HG03066 (cell line): ENCODE data around the gene ABTB2.

Experiments used
- ATAC-seq: cut with Tn5 transposase; IDR thresholded peaks from one replicate; pipeline ENCODE4 v1.9.1; 2021; ENCODE audit warnings: low read depth; ENCODE audit not compliant: unreplicated experiment

Gene ABTB2

DNA sequence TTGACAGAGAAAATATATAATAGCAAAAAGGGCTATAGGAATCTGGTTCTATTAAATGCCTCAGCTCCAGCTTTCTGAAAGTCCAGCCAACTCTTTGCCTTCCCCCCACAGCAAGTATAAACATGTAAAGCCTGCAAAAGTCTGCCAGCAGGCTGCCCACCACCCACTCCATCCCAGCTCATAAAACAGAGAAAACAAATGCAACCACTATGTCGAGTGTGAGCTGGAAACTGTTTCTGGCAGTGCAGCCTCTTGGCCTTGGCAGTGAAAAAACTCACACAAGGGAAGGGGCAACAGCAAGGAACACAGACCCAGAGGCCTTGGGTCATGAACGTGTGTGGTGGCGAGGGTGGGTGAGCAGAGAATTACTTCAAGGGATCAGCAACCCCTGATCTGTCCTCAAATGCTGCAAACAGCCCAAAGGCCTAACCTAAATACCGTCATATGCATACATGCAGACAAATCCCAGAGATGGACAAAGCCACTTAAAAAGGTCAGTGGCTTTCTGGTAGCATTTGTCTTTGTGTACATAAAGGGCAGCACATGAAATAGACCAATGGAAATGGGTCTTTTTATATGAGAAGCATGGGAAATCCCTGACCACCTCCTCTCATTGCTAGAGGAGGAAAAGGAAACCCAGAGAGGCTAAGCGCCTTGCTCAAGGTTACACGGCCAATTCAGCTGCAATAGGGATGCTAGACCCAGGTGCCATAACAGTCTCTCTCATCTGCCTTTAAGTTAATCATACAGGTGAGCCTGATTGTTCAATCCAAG lies 177.6 kb downstream of the ABTB2 start:
- ATAC-seq: no peak

DNA sequence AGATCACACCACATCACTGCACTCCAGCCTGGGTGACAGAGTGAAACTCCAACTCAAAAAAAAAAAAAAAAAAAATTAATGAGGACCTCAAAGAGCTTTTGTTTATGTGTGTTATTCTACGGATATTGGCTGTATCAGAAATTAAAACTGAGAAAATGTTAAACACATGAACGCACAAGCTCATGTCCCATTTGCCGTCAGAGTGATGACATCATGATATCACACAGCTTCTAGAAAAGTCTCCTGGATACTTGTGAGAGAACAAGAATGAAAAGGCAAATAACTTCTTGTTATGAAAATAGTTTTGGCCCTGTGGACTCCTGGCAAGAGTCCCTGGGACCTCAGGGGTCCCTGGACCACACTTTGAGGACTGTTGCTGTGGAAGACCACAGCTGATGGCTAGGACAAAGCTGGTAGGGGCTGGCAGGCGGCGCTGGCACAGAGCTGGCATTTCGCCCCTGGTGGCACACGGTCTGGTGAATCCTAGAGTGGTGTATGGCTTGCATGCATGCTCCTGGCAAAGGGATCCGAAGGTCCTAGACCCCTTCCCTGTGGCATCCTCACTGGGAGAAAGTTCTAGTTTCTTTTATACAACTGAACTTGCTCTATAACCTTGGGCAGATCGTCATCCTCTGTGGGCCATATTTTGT lies 178.7 kb downstream of the ABTB2 start:
- ATAC-seq: no peak

DNA sequence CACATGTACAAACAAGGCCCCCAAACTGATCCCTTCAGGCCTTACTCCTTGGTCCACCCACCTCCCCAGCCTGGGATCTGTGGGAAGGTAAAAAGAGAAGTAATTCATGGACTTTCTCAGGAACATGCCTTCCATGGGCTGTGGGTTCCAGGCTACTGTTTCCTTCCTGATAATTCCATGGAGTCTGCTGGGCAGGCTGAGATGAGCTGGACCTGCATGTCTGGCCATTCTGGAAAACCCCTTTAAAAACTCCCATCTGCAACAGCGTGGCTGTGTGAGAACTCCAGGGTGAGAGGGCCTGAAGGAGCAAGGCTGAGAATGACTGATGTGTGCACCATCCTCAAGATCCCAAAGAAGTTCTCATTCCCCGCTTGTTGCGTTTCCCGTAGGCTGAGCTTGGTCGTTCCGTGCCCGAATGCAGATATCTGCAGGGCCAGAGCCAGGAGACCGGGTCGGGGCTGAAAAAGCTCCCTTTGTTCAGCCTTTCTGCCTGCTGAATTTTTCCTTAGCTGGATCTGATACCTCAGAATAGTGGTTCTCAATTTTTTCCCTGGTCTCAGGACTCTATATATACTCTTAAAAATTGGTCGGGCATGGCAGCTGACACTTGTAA lies 179.5 kb downstream of the ABTB2 start:
- no peak for ATAC-seq

DNA sequence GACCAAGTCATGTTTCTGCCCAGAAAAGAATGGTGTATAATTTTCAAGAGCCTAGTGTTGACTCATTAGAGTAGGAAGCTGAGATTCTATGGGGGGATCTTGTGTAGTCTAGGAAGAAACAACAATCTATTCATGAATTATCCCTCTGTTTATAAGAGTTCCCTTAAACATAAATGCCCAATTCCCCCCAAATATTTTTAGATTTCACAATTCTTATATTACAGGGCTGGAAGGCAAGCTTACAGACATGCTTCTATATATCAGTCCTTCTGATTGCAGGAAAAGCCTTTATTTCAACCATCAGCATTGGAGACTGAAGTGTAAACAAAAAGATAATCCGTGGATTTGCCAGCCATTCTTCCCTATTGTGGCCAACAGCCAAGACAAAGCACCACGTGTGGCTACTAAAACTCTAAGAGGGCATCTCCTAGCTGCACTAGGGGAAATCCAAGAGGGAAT lies 181.0 kb downstream of the ABTB2 start:
- ATAC-seq: no peak

DNA sequence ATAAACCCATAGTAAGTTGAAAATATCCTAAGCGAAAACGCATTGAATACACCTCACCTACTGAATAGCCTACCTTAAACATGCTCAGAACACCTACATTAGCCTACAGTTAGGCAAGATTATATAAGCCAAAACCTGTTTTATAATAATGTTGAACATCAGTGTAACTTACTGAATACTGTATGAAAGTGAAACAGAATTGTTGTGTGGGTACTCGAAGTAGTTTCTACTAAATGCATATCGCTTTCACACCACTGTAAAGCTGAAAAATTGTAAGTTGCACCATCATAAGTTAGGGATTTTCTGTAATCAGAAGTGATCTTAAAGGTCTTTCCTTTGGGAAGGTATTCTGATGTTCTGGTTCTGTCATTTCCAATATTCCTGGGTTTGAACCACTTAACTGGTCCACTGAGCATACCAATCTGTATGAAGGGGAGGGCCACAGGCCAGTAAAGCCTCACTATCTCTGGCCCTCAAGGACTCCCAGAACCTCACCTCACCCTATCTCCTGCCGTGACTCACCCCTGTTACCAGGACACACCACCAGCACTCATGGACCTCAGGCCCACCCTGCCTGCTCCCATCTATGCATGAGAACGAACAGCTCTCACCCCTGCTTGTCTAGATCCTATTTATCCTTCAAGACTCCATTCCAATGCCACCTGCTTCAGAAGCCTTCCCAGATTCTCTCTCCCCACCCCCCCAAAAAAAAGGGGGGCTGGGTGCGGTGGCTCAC lies 182.4 kb downstream of the ABTB2 start:
- no peak for ATAC-seq

DNA sequence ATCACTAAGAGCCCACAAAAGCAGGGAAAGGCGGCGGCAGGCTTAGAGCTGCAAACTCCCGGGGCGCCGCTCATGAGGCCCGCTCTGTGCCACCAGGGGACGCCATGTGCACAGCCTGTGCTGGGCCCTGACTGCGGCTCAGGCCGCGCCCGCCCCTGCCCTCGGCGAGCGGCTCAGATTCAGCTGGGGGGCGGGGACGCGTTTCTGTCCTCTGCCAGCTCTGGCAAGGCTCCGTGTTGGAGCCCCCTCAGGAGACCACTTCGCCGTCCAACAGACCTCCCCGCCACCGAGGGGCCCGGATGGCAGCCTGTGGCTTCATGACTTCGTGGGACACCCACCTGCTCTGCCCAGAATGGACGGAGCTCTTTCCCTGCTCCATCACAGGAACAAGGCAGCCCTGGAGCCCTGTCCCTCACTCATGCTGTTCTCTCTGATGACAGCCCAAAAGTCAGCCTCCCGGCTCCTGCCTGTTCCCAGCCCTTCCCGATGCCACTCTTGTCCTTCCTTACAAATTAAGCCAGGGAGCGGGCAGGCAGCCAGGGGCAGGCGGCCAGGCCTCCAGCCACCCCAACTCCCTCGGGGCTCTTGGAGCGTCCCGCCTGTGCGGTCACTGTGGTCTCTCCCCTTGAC lies 183.3 kb downstream of the ABTB2 start:
- ATAC-seq: peak; percentile 87

DNA sequence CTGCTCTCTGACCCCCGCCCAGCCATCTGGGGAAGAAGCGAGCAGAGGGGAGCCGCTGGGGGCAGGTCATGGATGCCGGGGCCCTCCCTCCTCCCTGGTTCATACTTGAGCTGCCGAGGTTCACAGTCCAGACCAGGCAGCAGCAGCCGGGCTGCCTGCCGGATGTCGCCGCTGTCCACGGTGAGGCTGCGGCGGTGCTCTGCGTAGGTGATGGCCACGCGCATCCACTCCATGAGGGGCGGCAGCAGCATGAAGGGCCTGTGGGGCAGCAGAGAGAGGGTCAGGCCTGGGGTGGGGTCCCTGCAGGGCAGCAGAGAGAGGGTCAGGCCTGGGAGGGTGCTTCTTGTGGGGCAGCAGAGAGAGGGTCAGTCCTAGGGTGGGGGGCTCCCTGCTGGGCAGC lies 184.8 kb downstream of the ABTB2 start:
- no peak for ATAC-seq

DNA sequence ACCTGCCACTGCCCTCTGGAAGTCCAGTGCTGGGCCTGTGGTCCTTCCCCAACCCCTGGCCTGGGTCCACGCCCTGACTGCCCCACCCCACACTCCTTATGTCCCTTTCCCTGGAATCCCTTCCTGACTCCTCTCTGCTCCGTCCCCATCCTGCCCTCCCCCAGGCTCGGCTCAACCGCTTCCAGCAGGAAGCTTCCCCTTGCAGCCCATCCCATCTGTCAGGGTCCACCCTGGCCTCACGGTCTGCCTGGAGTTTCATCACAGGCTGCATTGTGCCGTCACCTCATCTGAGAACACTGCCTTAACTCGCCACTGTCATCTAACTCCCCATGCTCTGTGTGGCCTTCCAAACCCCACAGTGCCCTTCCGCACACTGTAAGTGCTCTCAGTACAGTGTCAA lies 188.1 kb downstream of the ABTB2 start:
- ATAC-seq: no peak

DNA sequence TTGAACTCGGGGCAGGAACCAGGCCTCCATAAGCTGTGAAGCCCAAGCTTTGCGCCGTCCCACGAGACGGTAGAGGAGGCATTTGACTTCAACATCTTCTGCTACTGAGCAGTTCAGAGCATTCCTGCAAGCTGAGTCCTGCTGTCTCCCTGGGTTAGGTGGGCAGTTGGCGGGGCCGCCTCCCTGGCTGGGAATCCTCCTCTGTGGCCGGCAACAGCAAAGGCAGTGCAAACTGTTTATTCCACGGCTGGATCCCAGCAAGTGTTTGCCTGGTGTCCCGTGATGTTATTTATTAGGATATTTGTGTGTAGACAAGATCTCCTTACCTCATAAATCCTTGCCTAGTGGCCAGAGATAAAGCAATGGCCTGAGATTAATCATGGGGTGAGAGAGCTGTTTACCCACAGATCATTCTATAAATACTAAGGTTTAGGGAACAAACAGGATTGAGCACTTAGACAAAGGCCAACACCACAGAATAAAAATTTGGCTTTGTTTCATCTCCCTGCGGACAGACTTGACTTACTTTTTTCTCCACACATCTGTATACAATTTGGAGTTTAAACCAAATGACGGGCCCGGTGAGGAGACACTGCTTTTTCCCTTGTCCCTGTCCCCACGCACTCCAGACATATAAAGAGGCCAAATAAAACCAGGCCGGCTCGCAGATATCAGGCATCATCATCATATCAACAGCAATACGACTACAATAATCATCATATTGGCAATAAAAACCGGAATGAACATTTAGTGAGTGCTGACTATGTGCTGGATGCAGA lies 189.0 kb downstream of the ABTB2 start:
- ATAC-seq: no peak

DNA sequence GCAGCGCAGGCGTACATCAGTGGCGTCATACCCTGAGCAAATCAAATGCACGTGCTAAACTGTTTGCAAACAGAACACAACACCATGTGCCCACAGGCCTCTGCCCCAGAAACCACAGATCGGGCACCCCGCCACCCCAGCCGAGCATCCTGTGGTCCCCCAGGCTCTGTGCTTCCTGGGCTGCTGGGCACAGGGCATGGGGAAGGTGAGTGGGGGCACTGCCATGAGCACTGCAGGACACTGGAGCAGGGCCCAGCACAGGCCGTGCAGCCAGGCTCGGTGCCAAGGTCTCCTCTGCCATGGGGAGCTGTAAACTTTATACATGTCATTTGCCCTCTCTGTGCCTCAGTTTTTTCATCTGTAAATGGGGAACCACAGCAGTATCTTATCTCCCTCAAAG lies 189.8 kb downstream of the ABTB2 start:
- no peak for ATAC-seq

DNA sequence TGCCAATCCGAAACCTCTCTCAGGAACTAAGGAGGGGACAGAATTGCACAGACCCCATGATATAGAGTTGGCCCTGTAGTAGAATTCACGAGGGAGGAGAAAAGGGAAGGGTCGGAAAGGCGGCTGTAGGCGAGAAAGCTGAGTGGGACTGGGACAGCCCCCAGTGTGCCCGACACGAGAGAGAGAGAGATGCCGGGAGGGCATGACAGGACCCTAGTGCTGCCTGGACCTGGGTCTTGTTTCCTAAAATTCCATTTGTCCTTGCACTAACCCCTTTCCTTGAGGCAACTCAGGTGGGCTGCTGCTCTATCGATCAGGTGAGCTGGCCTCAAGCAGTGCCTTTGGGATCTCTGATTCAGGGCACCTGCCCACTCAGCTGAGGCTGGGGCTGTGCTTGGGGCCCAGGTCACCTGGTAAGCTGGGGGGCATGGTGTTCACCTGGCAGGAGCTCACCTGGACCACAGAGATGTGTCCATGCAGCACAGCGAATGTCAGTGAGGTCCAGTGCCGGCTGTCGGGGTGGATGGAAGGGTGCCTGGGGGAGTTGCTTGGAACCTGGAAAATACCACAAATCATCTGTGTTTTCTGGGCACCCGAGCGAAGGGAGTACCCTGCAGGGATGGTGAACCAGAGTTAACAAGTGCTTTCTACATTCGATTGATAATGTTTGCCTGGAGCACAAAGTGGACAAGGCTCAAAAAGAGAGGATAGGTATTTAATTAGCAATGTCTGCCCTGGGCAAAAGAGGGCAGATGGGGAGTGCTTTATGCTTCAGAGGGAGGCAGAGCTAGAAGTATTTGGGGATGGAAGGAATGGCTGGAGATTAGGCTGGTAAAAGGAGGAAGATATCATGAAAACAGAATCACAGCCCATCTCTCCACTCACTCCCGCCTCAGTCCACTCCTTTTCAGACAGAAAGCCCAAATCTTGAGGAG lies 190.7 kb downstream of the ABTB2 start:
- no peak for ATAC-seq

DNA sequence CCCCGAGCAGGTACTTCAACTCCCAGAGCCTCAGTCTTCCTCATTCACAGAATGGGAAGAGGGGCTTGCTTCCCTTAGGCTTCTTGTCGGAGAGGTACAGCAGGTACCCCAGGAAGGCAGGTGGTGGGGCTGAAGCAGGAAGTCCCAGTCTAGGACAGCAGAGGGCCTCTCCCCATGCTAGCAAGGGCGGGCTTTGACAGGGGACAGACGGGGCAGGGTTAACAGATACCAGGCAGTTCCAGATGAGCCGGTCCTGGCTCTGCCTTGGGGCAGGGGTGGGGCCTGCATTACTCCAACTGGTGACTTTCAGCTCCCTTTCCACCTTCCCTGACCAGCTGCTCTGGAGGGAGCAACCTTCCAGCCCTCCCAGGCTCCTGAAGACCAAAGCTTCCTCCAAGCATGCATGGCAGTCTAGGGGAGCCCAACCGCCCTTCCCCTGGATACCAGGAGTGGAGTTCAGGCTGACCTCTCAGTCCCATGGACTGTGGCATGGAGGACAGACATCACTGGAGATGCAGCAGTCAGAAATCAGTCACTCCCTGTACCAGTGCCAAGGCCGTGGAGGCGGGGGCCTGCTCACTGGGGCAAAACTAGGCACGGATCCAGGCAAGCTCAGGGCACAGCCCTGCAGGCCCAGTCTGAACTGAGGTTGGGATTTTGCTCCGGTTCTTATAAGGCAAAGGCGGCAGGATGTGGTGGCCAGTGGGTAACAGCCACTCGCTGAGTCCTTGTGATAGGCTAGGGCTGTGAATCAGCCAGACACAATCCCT lies 191.8 kb downstream of the ABTB2 start:
- no peak for ATAC-seq

DNA sequence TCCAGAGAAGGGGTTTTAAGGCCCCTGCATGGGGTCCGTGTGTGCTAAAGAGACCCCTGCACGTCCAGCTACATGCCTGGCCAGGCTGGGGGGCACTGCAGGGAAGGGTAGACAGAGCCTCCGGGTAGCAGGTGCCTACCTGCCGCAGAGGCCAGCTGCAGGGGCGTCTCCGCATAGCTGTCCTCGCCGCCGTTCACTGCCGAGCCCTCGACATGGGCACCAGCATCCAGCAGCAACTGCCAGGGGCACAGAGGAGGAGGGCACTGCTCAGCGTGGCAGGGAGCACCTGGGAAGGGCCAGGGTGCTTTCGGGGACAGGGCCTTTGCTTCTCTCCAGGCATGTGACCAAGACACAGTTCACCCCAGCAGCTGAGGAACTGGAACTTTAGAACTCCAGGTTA lies 192.7 kb downstream of the ABTB2 start:
- ATAC-seq: no peak

DNA sequence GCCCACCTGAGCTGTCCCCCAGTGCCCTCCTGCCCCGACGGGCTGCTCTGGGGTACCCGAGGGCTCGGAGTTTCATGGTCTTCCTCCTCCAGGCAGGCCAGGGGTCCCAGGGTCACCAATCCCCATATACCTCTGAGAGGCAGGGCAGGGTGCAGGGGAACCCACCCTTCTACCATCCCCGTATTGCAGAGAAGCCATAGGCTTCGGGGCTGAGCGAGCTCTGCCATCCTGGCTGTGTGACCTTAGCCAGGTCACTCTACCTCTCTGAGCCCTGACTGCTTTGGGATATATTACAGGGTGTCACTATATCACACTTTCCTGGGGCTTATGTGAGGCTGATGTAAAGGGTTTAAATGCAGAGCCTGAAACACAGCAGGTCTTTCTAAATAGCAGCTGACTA lies 195.0 kb downstream of the ABTB2 start:
- no peak for ATAC-seq

DNA sequence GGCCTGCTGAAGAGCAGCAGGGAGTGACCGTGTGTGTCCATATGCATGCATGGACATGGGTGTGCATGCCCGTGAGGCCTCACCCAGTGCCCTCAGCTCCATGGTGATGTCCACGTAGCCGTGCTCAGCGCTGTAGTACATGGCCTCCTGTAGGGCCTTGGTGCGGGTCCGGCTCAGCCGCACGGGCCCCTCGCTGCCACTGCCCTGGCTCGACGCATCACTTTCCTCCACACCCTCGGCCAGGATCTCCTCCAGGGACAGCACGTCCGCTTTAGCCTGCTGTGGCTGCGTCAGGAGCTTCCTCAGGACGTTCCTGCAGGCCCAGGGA lies 195.4 kb downstream of the ABTB2 start:
- no peak for ATAC-seq

DNA sequence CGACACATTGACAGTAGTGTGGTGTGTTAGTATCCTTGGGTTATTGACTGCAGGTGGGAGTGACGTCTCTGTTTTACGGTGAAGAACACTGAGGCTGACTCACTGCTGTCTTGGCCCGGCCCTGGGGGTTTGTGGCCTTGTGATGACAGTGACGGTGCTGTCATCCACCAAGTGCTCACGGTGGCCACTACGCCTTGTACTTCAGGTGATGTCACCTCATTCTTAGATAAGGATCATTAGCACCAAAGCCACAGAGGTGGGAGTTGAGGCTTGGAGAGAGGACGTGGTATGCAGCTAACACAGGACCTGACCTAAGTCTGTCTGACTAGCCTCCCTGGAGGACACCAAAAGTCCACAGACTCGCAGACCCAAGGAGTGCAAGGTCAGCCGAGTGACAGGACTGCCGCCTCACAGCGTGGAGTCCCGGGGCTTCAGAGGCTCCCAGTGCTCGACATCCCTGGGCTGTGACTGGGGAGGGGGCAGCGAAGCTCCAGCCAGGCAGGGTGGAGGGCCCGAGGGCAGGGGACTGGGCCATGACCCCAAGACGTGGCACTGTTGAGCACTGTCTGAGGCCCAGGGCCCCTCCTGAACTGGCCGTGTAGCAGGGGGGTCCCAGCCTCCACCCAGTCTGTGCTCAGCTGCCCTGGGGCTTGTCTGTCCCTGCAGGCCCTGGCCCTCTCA lies 195.9 kb downstream of the ABTB2 start:
- ATAC-seq: no peak

DNA sequence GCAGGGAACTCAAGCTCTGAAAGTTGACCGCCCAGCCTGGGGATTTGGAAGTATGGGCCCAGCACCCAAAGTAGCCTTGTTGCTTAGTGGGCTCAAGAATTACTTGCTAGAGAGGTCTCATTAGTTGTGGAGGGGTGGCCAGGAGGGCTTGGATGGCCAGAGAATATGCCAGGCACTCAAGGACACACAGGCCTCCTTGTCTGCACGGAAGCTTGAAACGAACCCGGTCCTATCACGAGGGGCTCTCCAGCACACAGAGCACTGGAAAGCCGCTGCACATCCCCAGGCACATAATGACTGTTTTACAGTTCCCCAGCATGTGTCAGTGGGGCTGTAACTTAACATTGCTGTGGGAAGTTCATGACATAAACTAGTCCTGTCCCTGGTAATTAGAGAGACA lies 196.4 kb downstream of the ABTB2 start:
- ATAC-seq: no peak

DNA sequence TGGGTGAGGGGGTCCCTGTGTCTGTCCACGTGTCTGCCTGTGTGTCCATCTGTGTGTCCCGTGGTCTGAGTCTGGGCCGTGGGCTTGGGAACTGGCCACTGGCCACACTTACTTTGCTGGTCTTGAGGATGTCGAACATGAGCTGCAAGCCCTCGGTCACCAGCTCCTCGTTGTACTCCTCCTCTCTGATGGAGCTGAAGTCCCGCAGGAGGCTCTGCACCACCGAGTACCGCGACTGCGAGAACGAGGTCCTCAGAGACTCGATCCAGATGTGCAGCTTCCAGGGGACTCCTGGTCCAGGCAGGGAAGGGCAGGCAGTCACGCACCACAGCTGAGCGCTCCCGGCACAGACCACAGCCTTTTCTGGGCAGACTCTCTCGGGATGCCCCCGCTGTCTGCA lies 197.0 kb downstream of the ABTB2 start:
- no peak for ATAC-seq
